Liver (tissue), 9 donors: ENCODE measurements around the gene RTBDN. TPM values are rescaled to one million over a fixed set of nuclear protein-coding genes. Genes with fewer than 3 reads are reported as not detected.
"Not testable (repeated sequence)": the region's sequence is repeated elsewhere in the genome, so short reads cannot be mapped to it uniquely, and the experiment has no call there.

ENCODE experiments used
- DNase-seq: peaks from one replicate; pipeline ENCODE4 v3.0.0-alpha.2; 2017; ENCODE audit warnings: low spot score
- H3K27ac ChIP-seq, 2 donors: one replicate each; pipeline ENCODE4 v1.7.0; 2013; ENCODE audit warnings: inconsistent platforms in 2 of 2, low read length in 2 of 2, control low read depth in 1 of 2, low read depth in 1 of 2, mild to moderate bottlenecking in 1 of 2
- H3K27me3 ChIP-seq, 4 donors: one replicate each; pipeline versions ENCODE4 v1.6.1 to v1.7.0; 2013; ENCODE audit warnings: low read length in 3 of 4, inconsistent platforms in 1 of 4, mild to moderate bottlenecking in 1 of 4, moderate library complexity in 1 of 4; ENCODE audit not compliant: control insufficient read depth in 4 of 4, insufficient read depth in 4 of 4
- H3K36me3 ChIP-seq, 4 donors: one replicate each; pipeline versions ENCODE4 v1.6.1 to v1.7.0; 2013; ENCODE audit warnings: low read length in 3 of 4, mild to moderate bottlenecking in 3 of 4, low read depth in 1 of 4, moderate library complexity in 1 of 4; ENCODE audit not compliant: control insufficient read depth in 4 of 4, insufficient read depth in 3 of 4
- H3K4me1 ChIP-seq, 4 donors: one replicate each; pipeline versions ENCODE4 v1.6.1 to v1.7.0; 2013; ENCODE audit warnings: low read length in 3 of 4, mild to moderate bottlenecking in 3 of 4, moderate library complexity in 1 of 4; ENCODE audit not compliant: control insufficient read depth in 4 of 4, insufficient read depth in 4 of 4
- H3K4me3 ChIP-seq, 3 donors: one replicate each; pipeline versions ENCODE4 v1.6.1 to v1.7.0; 2013; ENCODE audit warnings: low read length in 3 of 3, control low read depth in 1 of 3, low read depth in 1 of 3, mild to moderate bottlenecking in 1 of 3
- H3K9ac ChIP-seq, 2 donors: one replicate each; pipeline ENCODE4 v1.7.0; 2013; ENCODE audit warnings: low read length in 2 of 2, mild to moderate bottlenecking in 2 of 2, moderate library complexity in 2 of 2, control low read depth in 1 of 2, low read depth in 1 of 2
- H3K9me3 ChIP-seq, 4 donors: one replicate each; pipeline versions ENCODE4 v1.6.1 to v1.7.0; 2013; ENCODE audit warnings: low read length in 3 of 4; ENCODE audit not compliant: control insufficient read depth in 4 of 4
- EGR1 ChIP-seq, 2 donors: IDR thresholded peaks; 2 replicates each; pipeline ENCODE4 v1.6.1; 2016 to 2018; ENCODE audit warnings: antibody characterized with exemption in 2 of 2, low read depth in 2 of 2
- FOXA1 ChIP-seq: IDR thresholded peaks from 2 replicates; pipeline ENCODE4 v1.6.1; 2016; ENCODE audit warnings: antibody characterized with exemption
- GABPA ChIP-seq, 2 donors: IDR thresholded peaks in 1 of 2; conservative IDR thresholded peaks in 1 of 2; 2 replicates each; pipeline ENCODE4 v1.6.1; 2016; ENCODE audit warnings: antibody characterized with exemption in 2 of 2, mild to moderate bottlenecking in 1 of 2, moderate library complexity in 1 of 2
- HNF4A ChIP-seq, 2 donors: conservative IDR thresholded peaks; 2 replicates each; pipeline ENCODE4 v1.6.1; 2016; ENCODE audit warnings: antibody characterized with exemption in 2 of 2, mild to moderate bottlenecking in 2 of 2
- RAD21 ChIP-seq, 2 donors: IDR thresholded peaks; 2 replicates each; pipeline ENCODE4 v1.6.1; 2016; ENCODE audit warnings: antibody characterized with exemption in 2 of 2, mild to moderate bottlenecking in 2 of 2
- RXRA ChIP-seq, 2 donors: IDR thresholded peaks; 2 replicates each; pipeline ENCODE4 v1.6.1; 2017 to 2018; ENCODE audit warnings: antibody characterized with exemption in 2 of 2, mild to moderate bottlenecking in 1 of 2
- SP1 ChIP-seq: IDR thresholded peaks from 2 replicates; pipeline ENCODE4 v1.6.1; 2018; ENCODE audit warnings: antibody characterized with exemption, mild to moderate bottlenecking
- TAF1 ChIP-seq: conservative IDR thresholded peaks from 2 replicates; pipeline ENCODE4 v1.6.1; 2016; ENCODE audit warnings: antibody characterized with exemption, mild to moderate bottlenecking
- YY1 ChIP-seq: IDR thresholded peaks from 2 replicates; pipeline ENCODE4 v1.6.1; 2016; ENCODE audit warnings: antibody characterized with exemption, mild to moderate bottlenecking
- WGBS: extraction: QIAGEN DNeasy Blood & Tissue Kit; methylation state at CpG from one replicate; pipeline ENCODE4 v1.1.7; 2013; 5-methylcytosine and 5-hydroxymethylcytosine counted together
- polyA plus RNA-seq, 2 donors: library from polyadenylated mRNA; stranded (reverse) in 1 of 2; unstranded in 1 of 2; fragments of 200-250 nt in 1 of 2; fragments of >200 nt in 1 of 2; fragmentation: Nextera tagmentation in 1 of 2; extraction: Ambion mirVana in 1 of 2; gene quantifications; one replicate each; pipeline versions ENCODE4 v1.2.1 to v1.2.3, GENCODE V29; 2013 to 2015
- total RNA-seq, 2 donors: library from RNA; depleted of rRNA; stranded (reverse); fragments of >200 nt; gene quantifications; one replicate each; pipeline ENCODE4 v1.2.3, GENCODE V29; 2014
- TF ChIP-seq, protein P1 (sequence below): IDR thresholded peaks from 2 replicates; pipeline ENCODE4 v1.6.1; 2016; ENCODE audit warnings: antibody characterized with exemption
- TF ChIP-seq, protein P2 (sequence below): IDR thresholded peaks from 2 replicates; pipeline ENCODE4 v1.6.1; 2016; ENCODE audit warnings: antibody characterized with exemption
- TF ChIP-seq, protein P3 (sequence below): IDR thresholded peaks from 2 replicates; pipeline ENCODE4 v1.6.1; 2016; ENCODE audit warnings: antibody characterized with exemption
- donor health status: healthy.
- donor health status: healthy.
- donor health status: healthy.
- donor health status: healthy.
- donor health status: healthy.

The RTBDN gene
- total and polyA plus RNA-seq, 4 donors: not detected

DNA sequence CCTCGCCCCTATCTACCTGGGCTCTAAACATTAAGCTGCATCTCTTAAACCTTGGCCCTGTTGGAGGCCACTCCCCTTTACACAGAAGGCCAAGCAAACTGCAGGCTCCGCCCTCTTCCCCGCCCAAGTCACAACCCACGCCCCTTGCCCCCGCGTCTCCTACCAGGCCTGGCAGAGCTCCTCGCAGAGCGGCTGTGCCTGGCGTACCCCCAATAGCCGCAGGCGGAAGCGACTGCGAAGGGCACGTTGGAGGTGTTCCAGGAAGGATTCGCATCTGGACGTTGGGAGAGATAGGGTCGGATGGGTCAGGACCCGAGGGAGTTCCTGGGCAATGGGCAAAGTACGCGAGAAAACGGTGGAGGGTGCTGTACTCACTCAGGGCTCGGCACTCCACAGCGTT is 5.9 kb downstream of the RTBDN start:
- peaks cover 0 to 11% (median 9%) of the 10 kb centered on the region in 4 donors for H3K27me3 ChIP-seq
- peaks cover 0 to 13% (median 4%) of the 10 kb centered on the region in 4 donors for H3K4me1 ChIP-seq
- H3K9me3 ChIP-seq: no peaks in the 10 kb centered on the region
- H3K9ac ChIP-seq: no peak overlapping the region
- 5% methylated on average over 23 of the region's 23 CpGs for WGBS
- peak; percentile 70 for DNase-seq
- H3K4me3 ChIP-seq: no peak overlapping the region
- H3K27ac ChIP-seq: no peak overlapping the region
- H3K36me3 ChIP-seq: no peaks in the 10 kb centered on the region
- TF ChIP-seq, protein P1, sequence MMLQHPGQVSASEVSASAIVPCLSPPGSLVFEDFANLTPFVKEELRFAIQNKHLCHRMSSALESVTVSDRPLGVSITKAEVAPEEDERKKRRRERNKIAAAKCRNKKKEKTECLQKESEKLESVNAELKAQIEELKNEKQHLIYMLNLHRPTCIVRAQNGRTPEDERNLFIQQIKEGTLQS: no peak
- TF ChIP-seq, protein P2, sequence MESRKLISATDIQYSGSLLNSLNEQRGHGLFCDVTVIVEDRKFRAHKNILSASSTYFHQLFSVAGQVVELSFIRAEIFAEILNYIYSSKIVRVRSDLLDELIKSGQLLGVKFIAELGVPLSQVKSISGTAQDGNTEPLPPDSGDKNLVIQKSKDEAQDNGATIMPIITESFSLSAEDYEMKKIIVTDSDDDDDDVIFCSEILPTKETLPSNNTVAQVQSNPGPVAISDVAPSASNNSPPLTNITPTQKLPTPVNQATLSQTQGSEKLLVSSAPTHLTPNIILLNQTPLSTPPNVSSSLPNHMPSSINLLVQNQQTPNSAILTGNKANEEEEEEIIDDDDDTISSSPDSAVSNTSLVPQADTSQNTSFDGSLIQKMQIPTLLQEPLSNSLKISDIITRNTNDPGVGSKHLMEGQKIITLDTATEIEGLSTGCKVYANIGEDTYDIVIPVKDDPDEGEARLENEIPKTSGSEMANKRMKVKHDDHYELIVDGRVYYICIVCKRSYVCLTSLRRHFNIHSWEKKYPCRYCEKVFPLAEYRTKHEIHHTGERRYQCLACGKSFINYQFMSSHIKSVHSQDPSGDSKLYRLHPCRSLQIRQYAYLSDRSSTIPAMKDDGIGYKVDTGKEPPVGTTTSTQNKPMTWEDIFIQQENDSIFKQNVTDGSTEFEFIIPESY: no peak
- no peak for TF ChIP-seq HNF4A (conservative IDR thresholded peaks at IDR 0.05)
- TF ChIP-seq FOXA1: no peak
- no peak for TF ChIP-seq GABPA (IDR thresholded peaks at IDR 0.05 in 1 of 2, conservative IDR thresholded peaks at IDR 0.05 in 1 of 2)
- TF ChIP-seq SP1: no peak
- no peak for TF ChIP-seq EGR1 (IDR thresholded peaks at IDR 0.05; ENCODE audit: low read depth in 2 of 2)

- peak; percentile 55 for DNase-seq
- H3K4me3 ChIP-seq: no peak overlapping the region
Measured at GRCh38 chr19:12825254-12826131, 8.9 kb downstream of the RTBDN start.

DNA sequence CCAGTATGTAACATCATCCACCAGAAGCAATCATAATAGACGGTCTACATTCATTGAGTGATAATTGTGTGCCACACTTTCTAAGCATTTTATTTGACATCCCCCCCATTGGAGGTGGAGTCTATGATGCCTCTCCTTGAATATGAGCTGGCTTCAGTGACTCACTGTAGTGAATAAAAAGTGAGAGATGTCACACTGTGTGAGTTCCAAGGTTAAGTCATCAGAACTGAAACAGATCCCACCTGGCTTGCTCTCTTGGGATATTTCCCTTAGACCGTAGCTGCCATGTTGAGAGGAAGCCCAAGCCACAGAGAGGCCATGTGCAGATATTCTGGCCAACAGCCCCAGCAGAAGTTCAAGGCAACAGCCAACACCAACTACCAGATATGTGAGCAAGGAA is 12.6 kb downstream of the RTBDN start:
- 92% methylated on average over 2 of the region's 2 CpGs for WGBS
- peaks cover 0 to 4% (median 0%) of the 10 kb centered on the region in 4 donors for H3K4me1 ChIP-seq
- H3K9ac ChIP-seq: no peak overlapping the region
- peaks cover 0 to 2% (median 0%) of the 10 kb centered on the region in 4 donors for H3K27me3 ChIP-seq
- no peaks in the 10 kb centered on the region for H3K36me3 ChIP-seq
- H3K4me3 ChIP-seq: no peak overlapping the region
- TF ChIP-seq RXRA (IDR thresholded peaks at IDR 0.05) (no peak), TAF1 (no peak), GABPA (IDR thresholded peaks at IDR 0.05 in 1 of 2, conservative IDR thresholded peaks at IDR 0.05 in 1 of 2) (no peak), YY1 (no peak)
- TF ChIP-seq, protein P3, sequence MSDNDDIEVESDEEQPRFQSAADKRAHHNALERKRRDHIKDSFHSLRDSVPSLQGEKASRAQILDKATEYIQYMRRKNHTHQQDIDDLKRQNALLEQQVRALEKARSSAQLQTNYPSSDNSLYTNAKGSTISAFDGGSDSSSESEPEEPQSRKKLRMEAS: no peak
- no peak for DNase-seq
- H3K9me3 ChIP-seq: no peaks in the 10 kb centered on the region
- no peak overlapping the region for H3K27ac ChIP-seq

More at GRCh38 chr19:12825254-12826131, 8.9 kb downstream of the RTBDN start:
- no peak for TF ChIP-seq RXRA (IDR thresholded peaks at IDR 0.05)
- no peak for TF ChIP-seq EGR1 (IDR thresholded peaks at IDR 0.05; ENCODE audit: low read depth in 2 of 2)
- TF ChIP-seq, protein P2: no peak
- no peak for TF ChIP-seq TAF1
- no peak for TF ChIP-seq RAD21 (IDR thresholded peaks at IDR 0.05)
- 12% methylated on average over 46 of the region's 46 CpGs for WGBS
- peaks cover 0 to 2% (median under 1%) of the 10 kb centered on the region in 4 donors for H3K27me3 ChIP-seq
- H3K27ac ChIP-seq: no peak overlapping the region
- no peaks in the 10 kb centered on the region for H3K36me3 ChIP-seq
- no peaks in the 10 kb centered on the region for H3K9me3 ChIP-seq
- no peak overlapping the region for H3K9ac ChIP-seq
- peaks cover 0 to 8% (median under 1%) of the 10 kb centered on the region in 4 donors for H3K4me1 ChIP-seq

DNA sequence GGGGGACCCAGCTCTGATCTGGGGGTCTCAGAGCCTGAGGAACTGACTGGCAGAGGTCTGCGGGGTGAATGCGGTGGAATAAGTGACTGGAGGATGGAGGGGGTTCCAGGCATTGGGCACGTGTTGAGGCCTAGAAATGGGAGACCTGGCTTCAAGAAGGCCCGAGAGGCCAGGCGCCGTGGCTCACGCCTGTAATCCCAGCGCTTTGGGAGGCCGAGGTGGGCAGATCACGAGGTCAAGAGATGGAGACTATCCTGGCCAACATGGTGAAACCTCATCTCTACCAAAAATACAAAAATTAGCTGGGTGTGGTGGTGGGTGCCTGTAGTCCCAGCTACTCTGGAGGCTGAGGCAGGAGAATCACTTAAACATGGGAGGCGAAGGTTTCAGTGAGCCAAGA is 16.6 kb downstream of the RTBDN start:
- H3K9ac ChIP-seq, H3K9me3 ChIP-seq, H3K27me3 ChIP-seq, H3K4me1 ChIP-seq, DNase-seq, H3K4me3 ChIP-seq, H3K36me3 ChIP-seq, H3K27ac ChIP-seq: not testable (repeated sequence)
- 96% methylated on average over 11 of the region's 11 CpGs for WGBS

- not testable (repeated sequence) for H3K27ac ChIP-seq, H3K9ac ChIP-seq, DNase-seq, H3K27me3 ChIP-seq, H3K4me3 ChIP-seq, H3K9me3 ChIP-seq, H3K36me3 ChIP-seq, H3K4me1 ChIP-seq
- 94% methylated on average over 6 of the region's 6 CpGs for WGBS
Measured at GRCh38 chr19:12817188-12817587, 17.2 kb downstream of the RTBDN start.
